Adipocyte (in vitro differentiated cells): ENCODE measurements around the gene DCAF8L1.
"Not testable (repeated sequence)": the region's sequence is repeated elsewhere in the genome, so short reads cannot be mapped to it uniquely, and the experiment has no call there.

Source experiments
- DNase-seq: peaks from one replicate; pipeline ENCODE4 v3.0.0-alpha.2; 2015; ENCODE audit warnings: low read depth
- H3K27me3 ChIP-seq: replicated peaks from 2 replicates; pipeline ENCODE4 v1.7.0; 2013; ENCODE audit warnings: mild to moderate bottlenecking, low read length, moderate library complexity; ENCODE audit not compliant: control insufficient read depth, insufficient read depth
- H3K36me3 ChIP-seq: 2 replicates; pipeline ENCODE4 v1.7.0; 2013; ENCODE audit warnings: low read length, mild to moderate bottlenecking, moderate library complexity; ENCODE audit not compliant: control insufficient read depth, insufficient read depth, severe bottlenecking
- H3K4me1 ChIP-seq: 2 replicates; pipeline ENCODE4 v1.7.0; 2013; ENCODE audit warnings: mild to moderate bottlenecking, low read length, moderate library complexity; ENCODE audit not compliant: control insufficient read depth, insufficient read depth
- H3K4me3 ChIP-seq: 2 replicates; pipeline ENCODE4 v1.7.0; 2013; ENCODE audit warnings: mild to moderate bottlenecking, low read length, moderate library complexity
- H3K9ac ChIP-seq: 2 replicates; pipeline ENCODE4 v1.7.0; 2013; ENCODE audit warnings: mild to moderate bottlenecking, low read length, moderate library complexity
- H3K9me3 ChIP-seq: 2 replicates; pipeline ENCODE4 v1.7.0; 2013; ENCODE audit warnings: mild to moderate bottlenecking, low read length, moderate library complexity; ENCODE audit not compliant: control insufficient read depth

Gene DCAF8L1

DNA sequence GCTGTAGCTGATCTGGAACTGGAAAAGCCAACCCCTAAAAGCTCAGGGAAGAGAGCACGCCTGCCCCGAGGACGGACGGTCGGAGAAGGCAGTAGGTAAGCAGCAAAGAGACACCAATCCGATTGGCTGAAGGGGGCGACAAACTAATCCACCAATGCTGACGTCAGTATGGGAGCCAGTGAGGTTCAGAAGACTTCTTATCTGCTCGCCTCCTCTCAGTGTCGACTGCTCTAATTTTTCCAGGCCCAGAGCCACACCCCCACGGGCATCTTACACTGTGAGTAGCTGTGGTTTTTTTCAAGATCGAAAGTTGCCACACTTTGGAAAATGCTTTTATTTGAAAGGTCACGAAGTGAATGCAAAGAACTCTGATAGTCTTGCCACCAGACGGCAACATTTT, at the start of gene DCAF8L1:
Gene DCAF8L1, minus strand, starts transcription at position 101 of the 400 bp plus-strand sequence. CDS start 115 bp downstream, outside the sequence.
- DNase-seq: no peak
- Histone ChIP-seq H3K4me3 (no peak within 1 kb of the TSS), H3K9ac (no peak within 1 kb of the TSS), H3K4me1 (no peaks in the 10 kb centered on the region), H3K27me3 (no peaks in the 10 kb centered on the region), H3K36me3 (no peaks in the 10 kb centered on the region), H3K9me3 (no peaks in the 10 kb centered on the region)

- H3K4me1 ChIP-seq: no peaks in the 10 kb centered on the region
- no peaks in the 10 kb centered on the region for H3K27me3 ChIP-seq
- no peaks in the 10 kb centered on the region for H3K36me3 ChIP-seq
- no peak overlapping the region for H3K9ac ChIP-seq
- no peak overlapping the region for H3K4me3 ChIP-seq
- no peak for DNase-seq
- H3K9me3 ChIP-seq: peaks cover 3% of the 10 kb centered on the region
Observed at GRCh38 chrX:28022371-28022770, 41.1 kb upstream of the DCAF8L1 start.

- H3K4me3 ChIP-seq: no peak overlapping the region
- H3K36me3 ChIP-seq: no peaks in the 10 kb centered on the region
- no peaks in the 10 kb centered on the region for H3K27me3 ChIP-seq
- DNase-seq: no peak
- no peaks in the 10 kb centered on the region for H3K4me1 ChIP-seq
- H3K9me3 ChIP-seq: no peaks in the 10 kb centered on the region
- no peak overlapping the region for H3K9ac ChIP-seq
Observed at GRCh38 chrX:28016823-28017222, 35.6 kb upstream of the DCAF8L1 start.

DNA sequence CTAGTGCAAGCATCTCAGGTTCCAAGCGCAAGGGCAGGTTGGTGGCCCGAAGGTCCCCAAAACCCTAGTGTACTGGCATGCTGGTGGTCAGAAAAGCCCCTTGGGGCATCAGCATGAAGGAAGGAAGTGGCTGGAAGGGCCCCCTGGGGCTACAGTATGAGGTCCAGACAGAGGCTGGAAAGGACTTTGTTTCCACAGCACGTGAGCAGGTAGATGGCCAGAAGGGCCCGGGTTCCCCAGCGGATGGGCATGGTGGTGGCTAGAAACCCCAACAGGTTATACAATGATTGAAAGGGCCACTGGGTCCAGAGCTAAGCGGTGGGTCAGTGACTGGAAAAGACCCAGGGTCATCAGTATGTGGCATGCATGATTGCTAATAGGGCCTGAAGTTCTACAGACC, 34.7 kb upstream of the DCAF8L1 start:
- Histone ChIP-seq H3K27me3 (no peaks in the 10 kb centered on the region), H3K4me1 (no peaks in the 10 kb centered on the region), H3K9me3 (no peaks in the 10 kb centered on the region), H3K4me3 (no peak overlapping the region), H3K36me3 (no peaks in the 10 kb centered on the region), H3K9ac (no peak overlapping the region)
- DNase-seq: no peak

DNA sequence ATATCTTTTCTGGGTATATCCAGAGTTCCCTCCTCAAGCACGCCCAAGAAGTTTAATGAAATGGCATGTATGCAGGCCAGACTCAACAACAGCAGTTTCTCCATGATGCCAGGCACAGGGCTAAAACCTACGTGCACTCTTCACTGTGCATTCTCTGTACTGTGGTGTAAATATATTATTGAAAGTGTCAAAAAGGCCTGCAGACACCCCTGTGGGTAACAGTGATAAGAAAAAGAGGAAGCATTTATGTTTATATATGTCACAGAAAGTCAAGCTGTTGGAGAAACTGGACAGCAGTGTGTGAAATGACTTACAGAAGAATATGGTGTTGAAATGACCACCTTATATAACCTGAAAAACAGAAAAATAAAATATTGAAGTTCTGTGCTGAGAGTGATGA, 29.6 kb upstream of the DCAF8L1 start:
- no peak for DNase-seq

DNA sequence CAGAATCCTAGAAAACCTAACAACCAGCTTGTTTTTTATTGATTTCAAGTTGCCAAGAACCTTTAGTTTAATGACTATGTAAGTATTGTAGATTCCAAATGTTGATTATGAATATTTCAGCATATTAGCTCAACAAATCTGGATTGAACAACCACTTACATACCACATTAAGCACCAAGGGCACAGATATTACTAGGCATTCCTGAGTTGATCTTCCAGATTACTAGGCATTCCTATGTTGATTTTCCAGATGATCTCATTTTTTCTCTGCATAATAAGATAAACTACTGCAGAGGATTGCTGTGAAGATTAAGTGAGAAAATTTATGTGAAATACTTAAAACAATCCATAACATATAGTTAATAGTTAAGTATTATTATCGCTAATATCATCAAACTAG, 17.4 kb upstream of the DCAF8L1 start:
- Histone ChIP-seq H3K27me3 (peaks cover 11% of the 10 kb centered on the region), H3K4me3 (no peak overlapping the region), H3K4me1 (no peaks in the 10 kb centered on the region), H3K36me3 (no peaks in the 10 kb centered on the region), H3K9me3 (no peaks in the 10 kb centered on the region), H3K9ac (no peak overlapping the region)
- DNase-seq: no peak

More for the DNA sequence above, 29.6 kb upstream of the DCAF8L1 start:
- Histone ChIP-seq H3K4me3 (no peak overlapping the region), H3K4me1 (no peaks in the 10 kb centered on the region), H3K9me3 (peaks cover 2% of the 10 kb centered on the region), H3K27me3 (no peaks in the 10 kb centered on the region), H3K36me3 (no peaks in the 10 kb centered on the region), H3K9ac (no peak overlapping the region)

DNA sequence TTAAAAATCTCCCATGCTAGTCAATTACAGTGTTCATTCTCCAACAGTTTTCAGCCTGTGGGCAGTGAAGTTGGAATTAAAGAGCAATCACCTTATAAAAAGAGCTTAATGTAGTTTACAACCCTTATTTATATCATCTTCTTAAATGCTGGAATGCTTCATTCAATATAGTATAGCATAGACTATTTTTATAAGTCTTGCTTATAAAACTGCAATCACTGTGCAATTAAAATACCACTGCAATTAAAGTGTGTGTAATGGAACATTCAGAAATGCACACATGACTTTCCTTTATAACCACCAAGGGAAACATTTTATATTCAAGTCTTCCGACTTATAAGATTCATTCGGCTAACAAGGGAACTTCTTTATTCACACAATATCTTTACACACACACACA, 16.4 kb upstream of the DCAF8L1 start:
- Histone ChIP-seq H3K4me1 (no peaks in the 10 kb centered on the region), H3K27me3 (peaks cover 11% of the 10 kb centered on the region), H3K4me3 (no peak overlapping the region), H3K9ac (no peak overlapping the region), H3K9me3 (no peaks in the 10 kb centered on the region), H3K36me3 (no peaks in the 10 kb centered on the region)
- DNase-seq: no peak

GRCh38 chrX:27996132-27996531, 14.9 kb upstream of the DCAF8L1 start:
- no peak for DNase-seq
- H3K4me1 ChIP-seq: no peaks in the 10 kb centered on the region
- no peaks in the 10 kb centered on the region for H3K36me3 ChIP-seq
- H3K4me3 ChIP-seq: no peak overlapping the region
- H3K9ac ChIP-seq: no peak overlapping the region
- no peaks in the 10 kb centered on the region for H3K9me3 ChIP-seq
- peaks cover 11% of the 10 kb centered on the region for H3K27me3 ChIP-seq

DNA sequence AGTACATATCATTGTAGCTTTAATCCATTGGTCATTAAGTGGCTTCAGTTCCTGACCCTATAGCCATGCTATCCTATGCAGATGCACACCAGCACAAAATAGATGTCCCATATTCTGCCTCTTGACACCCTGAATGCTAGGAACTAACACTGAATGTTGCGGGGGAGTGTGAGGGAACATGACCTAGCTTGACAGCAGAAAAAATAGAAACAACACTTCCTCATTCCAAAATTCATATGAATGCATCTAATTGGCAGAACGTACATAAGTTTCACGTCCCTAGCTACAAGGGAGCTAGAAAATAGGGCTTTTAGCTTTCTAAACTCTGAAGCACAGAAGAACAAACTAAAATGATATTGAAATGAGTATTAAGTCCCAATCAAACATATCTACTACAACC, 14.4 kb upstream of the DCAF8L1 start:
- Histone ChIP-seq H3K4me1 (no peaks in the 10 kb centered on the region), H3K4me3 (no peak overlapping the region), H3K36me3 (no peaks in the 10 kb centered on the region), H3K9me3 (no peaks in the 10 kb centered on the region), H3K27me3 (peaks cover 11% of the 10 kb centered on the region), H3K9ac (no peak overlapping the region)
- DNase-seq: no peak

- Histone ChIP-seq H3K4me1 (no peaks in the 10 kb centered on the region), H3K36me3 (no peaks in the 10 kb centered on the region), H3K9ac (no peak overlapping the region), H3K9me3 (no peaks in the 10 kb centered on the region), H3K4me3 (no peak overlapping the region), H3K27me3 (no peaks in the 10 kb centered on the region)
- DNase-seq: no peak
Observed at GRCh38 chrX:27987862-27988646, 6.8 kb upstream of the DCAF8L1 start.

DNA sequence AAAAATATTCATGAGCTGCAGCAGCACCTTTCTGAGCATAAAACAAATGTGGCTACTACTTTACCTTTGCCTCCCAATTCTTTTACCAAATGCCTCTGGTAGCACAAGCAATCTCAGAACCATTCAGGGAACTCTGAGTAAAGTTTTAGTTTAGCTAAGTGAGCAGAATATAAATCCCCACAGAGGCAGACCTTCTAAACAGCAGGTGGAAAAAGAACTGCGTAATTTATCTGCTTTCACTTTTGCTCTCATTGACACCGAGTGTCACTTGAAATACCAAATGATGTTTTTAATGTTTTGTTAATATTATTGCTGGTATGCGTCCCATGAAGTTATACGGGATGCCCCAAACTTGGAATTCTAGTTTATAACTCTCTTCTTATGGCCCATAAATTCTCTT, 4.3 kb downstream of the DCAF8L1 start:
- H3K9ac ChIP-seq, H3K36me3 ChIP-seq, H3K4me1 ChIP-seq, H3K9me3 ChIP-seq, H3K4me3 ChIP-seq, DNase-seq, H3K27me3 ChIP-seq: not testable (repeated sequence)

GRCh38 chrX:27976284-27976683, 5.0 kb downstream of the DCAF8L1 start:
- H3K9me3 ChIP-seq: no peaks in the 10 kb centered on the region
- H3K4me1 ChIP-seq: peaks cover 3% of the 10 kb centered on the region
- DNase-seq: peak; percentile 32
- H3K27me3 ChIP-seq: no peaks in the 10 kb centered on the region
- H3K9ac ChIP-seq: no peak overlapping the region
- no peak overlapping the region for H3K4me3 ChIP-seq
- no peaks in the 10 kb centered on the region for H3K36me3 ChIP-seq
